Thymus (tissue), 11 donors: ENCODE measurements around the gene PTPRB. TPM values are rescaled to one million over a fixed set of nuclear protein-coding genes. Genes with fewer than 3 reads are reported as not detected.

Experiments used
- DNase-seq, 9 donors: peaks; one replicate each; pipeline ENCODE4 v3.0.0-alpha.2; 2013; ENCODE audit warnings: low spot score in 9 of 9, low read depth in 6 of 9, missing footprints in 1 of 9
- H3K27ac ChIP-seq, 2 donors: one replicate each; pipeline ENCODE4 v1.5.1; 2013; ENCODE audit warnings: control low read depth in 1 of 2, low read depth in 1 of 2, low read length in 1 of 2, mild to moderate bottlenecking in 1 of 2, moderate library complexity in 1 of 2
- H3K27me3 ChIP-seq, 2 donors: one replicate each; pipeline ENCODE4 v1.5.1; 2013; ENCODE audit warnings: low read length in 1 of 2; ENCODE audit not compliant: control insufficient read depth in 2 of 2, insufficient read depth in 1 of 2
- H3K36me3 ChIP-seq, 2 donors: one replicate each; pipeline ENCODE4 v1.5.1; 2013; ENCODE audit warnings: low read length in 1 of 2, mild to moderate bottlenecking in 1 of 2, moderate library complexity in 1 of 2; ENCODE audit not compliant: control insufficient read depth in 2 of 2, insufficient read depth in 2 of 2
- H3K4me1 ChIP-seq, 2 donors: one replicate each; pipeline ENCODE4 v1.5.1; 2013; ENCODE audit warnings: low read length in 2 of 2; ENCODE audit not compliant: control insufficient read depth in 2 of 2, insufficient read depth in 2 of 2
- H3K4me3 ChIP-seq, 2 donors: one replicate each; pipeline ENCODE4 v1.5.1; 2013; ENCODE audit warnings: low read length in 2 of 2, control low read depth in 1 of 2, mild to moderate bottlenecking in 1 of 2
- H3K9me3 ChIP-seq, 2 donors: one replicate each; pipeline ENCODE4 v1.5.1; 2013; ENCODE audit warnings: low read length in 1 of 2, mild to moderate bottlenecking in 1 of 2; ENCODE audit not compliant: control insufficient read depth in 2 of 2, insufficient read depth in 1 of 2
- WGBS: extraction: QIAGEN DNeasy Blood & Tissue Kit; methylation state at CpG from one replicate; pipeline ENCODE4 v1.1.7; 2013; 5-methylcytosine and 5-hydroxymethylcytosine counted together
- polyA plus RNA-seq: library from polyadenylated mRNA; stranded (reverse); fragments of 200-250 nt; gene quantifications from one replicate; pipeline ENCODE4 v1.2.3, GENCODE V29; 2013
- total RNA-seq: library from RNA; stranded (reverse); fragments of 120-200 nt; gene quantifications from one replicate; pipeline ENCODE4 v1.2.4, GENCODE V29; 2013
- donor health status: healthy.

Gene PTPRB
- total and polyA plus RNA-seq, 2 donors = 2.3 to 2.8 TPM

GRCh38 chr12:70467918-70468733 is 169.1 kb downstream of the PTPRB start:
- Histone ChIP-seq H3K4me1 (no peaks in the 10 kb centered on the region), H3K4me3 (no peak overlapping the region), H3K27ac (no peak overlapping the region), H3K27me3 (no peaks in the 10 kb centered on the region), H3K9me3 (peaks cover 0 to 8% of the 10 kb centered on the region in 2 donors), H3K36me3 (no peaks in the 10 kb centered on the region)
- 93% methylated on average over 10 of the region's 10 CpGs for WGBS
- no peak for DNase-seq

GRCh38 chr12:70467476-70467875 is 169.8 kb downstream of the PTPRB start:
- H3K9me3 ChIP-seq = peaks cover 0 to 8% of the 10 kb centered on the region in 2 donors
- H3K36me3 ChIP-seq = no peaks in the 10 kb centered on the region
- DNase-seq = no peak
- H3K27ac ChIP-seq = no peak overlapping the region
- no peaks in the 10 kb centered on the region for H3K27me3 ChIP-seq
- WGBS = 97% methylated on average over 2 of the region's 2 CpGs
- no peaks in the 10 kb centered on the region for H3K4me1 ChIP-seq
- no peak overlapping the region for H3K4me3 ChIP-seq

GRCh38 chr12:70466753-70467152 is 170.5 kb downstream of the PTPRB start:
- H3K4me1 ChIP-seq = no peaks in the 10 kb centered on the region
- WGBS = 96% methylated on average over 2 of the region's 2 CpGs
- DNase-seq = no peak
- no peak overlapping the region for H3K27ac ChIP-seq
- no peak overlapping the region for H3K4me3 ChIP-seq
- no peaks in the 10 kb centered on the region for H3K36me3 ChIP-seq
- no peaks in the 10 kb centered on the region for H3K27me3 ChIP-seq
- peaks cover 0 to 8% of the 10 kb centered on the region in 2 donors for H3K9me3 ChIP-seq
